Thoracic aorta (tissue), 2 donors: ENCODE data around the gene CNTNAP2. TPM values are rescaled to one million over a fixed set of nuclear protein-coding genes. Genes with fewer than 3 reads are reported as not detected.

Experiments
- ATAC-seq: fragments of 150-250 bp; one replicate; pipeline ENCODE4 v1.8.0; 2017; ENCODE audit warnings: low read depth; ENCODE audit not compliant: insufficient number of reproducible peaks, low FRiP score
- DNase-seq: peaks from one replicate; pipeline ENCODE4 v3.0.0-alpha.2; 2020; ENCODE audit warnings: low spot score
- H3K27ac ChIP-seq, 2 donors: fragments of 200-600 bp; sonication (generic); 1 replicate in 1 of 2; 2 replicates in 1 of 2; pipeline ENCODE4 v1.5.1; 2016; ENCODE audit warnings: mild to moderate bottlenecking in 2 of 2, moderate library complexity in 2 of 2
- H3K27me3 ChIP-seq: fragments of 200-600 bp; sonication (generic); replicated peaks from 2 replicates; pipeline ENCODE4 v1.6.0; 2016; ENCODE audit warnings: mild to moderate bottlenecking; ENCODE audit not compliant: insufficient read depth
- H3K36me3 ChIP-seq: fragments of 200-600 bp; sonication (generic); one replicate; pipeline ENCODE4 v1.5.1; 2016
- H3K4me1 ChIP-seq, 2 donors: fragments of 200-600 bp; sonication (generic); 1 replicate in 1 of 2; 2 replicates in 1 of 2; pipeline versions ENCODE4 v1.5.1 to v1.6.0; 2016; ENCODE audit warnings: low read depth in 2 of 2, mild to moderate bottlenecking in 1 of 2; ENCODE audit not compliant: control insufficient read depth in 1 of 2
- H3K4me3 ChIP-seq: fragments of 200-600 bp; sonication (generic); 2 replicates; pipeline ENCODE4 v1.5.1; 2016; ENCODE audit warnings: mild to moderate bottlenecking
- H3K9me3 ChIP-seq: fragments of 200-600 bp; sonication (generic); 2 replicates; pipeline ENCODE4 v1.5.1; 2016
- total RNA-seq, 2 donors: library from RNA; depleted of rRNA; stranded (reverse); fragments of >200 nt; gene quantifications; one replicate each; pipeline versions ENCODE4 v1.1.0 to v1.2.3, GENCODE V29; 2016
- TF ChIP-seq, protein P1 (sequence below): fragments of 200-600 bp; sonication (generic); IDR thresholded peaks from one replicate; pipeline ENCODE4 v1.5.1; 2019; ENCODE audit warnings: antibody characterized with exemption

The CNTNAP2 gene
- total RNA-seq, 2 donors from 2014 or later, result not detected

DNA sequence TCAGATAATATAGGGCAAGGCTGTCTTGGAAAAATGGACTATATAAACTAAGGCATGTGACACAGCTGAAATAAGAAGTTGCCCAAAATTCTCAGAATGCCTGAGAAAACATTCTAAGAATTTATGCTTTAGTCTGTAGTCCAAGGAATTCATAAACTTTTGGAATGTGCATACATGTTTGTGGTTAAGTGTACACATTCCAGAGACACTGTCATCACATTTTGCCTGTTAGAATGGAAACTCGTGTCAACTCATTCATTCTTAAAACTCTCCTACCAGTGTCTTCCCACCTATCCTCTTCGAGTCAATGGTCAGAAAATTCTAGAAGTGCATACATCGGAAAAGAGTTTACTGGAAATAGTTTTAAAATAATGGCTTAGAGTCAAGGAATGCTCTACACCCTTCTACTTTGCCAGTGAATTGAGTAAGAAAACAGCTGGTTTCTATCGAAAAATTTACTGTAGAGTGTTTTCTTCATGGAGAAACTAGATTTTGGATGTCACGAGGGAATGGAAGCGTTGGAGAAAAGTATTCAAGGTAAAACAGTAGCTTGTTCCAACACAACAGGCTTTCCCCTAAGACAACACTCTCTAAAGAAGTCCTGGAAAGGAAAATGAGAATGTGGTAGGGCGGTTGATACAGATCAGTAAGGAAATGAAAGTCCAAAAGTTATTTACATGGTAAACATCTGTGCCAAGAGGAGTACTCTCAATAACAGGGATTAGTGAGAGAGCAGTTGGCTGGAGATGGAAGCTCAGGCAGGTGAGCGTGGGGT lies 1296.4 kb downstream of the CNTNAP2 start:
- ATAC-seq (no peak), DNase-seq (no peak)
- TF ChIP-seq, protein P1, sequence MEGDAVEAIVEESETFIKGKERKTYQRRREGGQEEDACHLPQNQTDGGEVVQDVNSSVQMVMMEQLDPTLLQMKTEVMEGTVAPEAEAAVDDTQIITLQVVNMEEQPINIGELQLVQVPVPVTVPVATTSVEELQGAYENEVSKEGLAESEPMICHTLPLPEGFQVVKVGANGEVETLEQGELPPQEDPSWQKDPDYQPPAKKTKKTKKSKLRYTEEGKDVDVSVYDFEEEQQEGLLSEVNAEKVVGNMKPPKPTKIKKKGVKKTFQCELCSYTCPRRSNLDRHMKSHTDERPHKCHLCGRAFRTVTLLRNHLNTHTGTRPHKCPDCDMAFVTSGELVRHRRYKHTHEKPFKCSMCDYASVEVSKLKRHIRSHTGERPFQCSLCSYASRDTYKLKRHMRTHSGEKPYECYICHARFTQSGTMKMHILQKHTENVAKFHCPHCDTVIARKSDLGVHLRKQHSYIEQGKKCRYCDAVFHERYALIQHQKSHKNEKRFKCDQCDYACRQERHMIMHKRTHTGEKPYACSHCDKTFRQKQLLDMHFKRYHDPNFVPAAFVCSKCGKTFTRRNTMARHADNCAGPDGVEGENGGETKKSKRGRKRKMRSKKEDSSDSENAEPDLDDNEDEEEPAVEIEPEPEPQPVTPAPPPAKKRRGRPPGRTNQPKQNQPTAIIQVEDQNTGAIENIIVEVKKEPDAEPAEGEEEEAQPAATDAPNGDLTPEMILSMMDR, result no peak
- no peaks in the 10 kb centered on the region for H3K27me3 ChIP-seq
- no peaks in the 10 kb centered on the region for H3K36me3 ChIP-seq
- no peak overlapping the region for H3K27ac ChIP-seq
- H3K9me3 ChIP-seq, result no peaks in the 10 kb centered on the region
- no peaks in the 10 kb centered on the region for H3K4me1 ChIP-seq
- no peak overlapping the region for H3K4me3 ChIP-seq

DNA sequence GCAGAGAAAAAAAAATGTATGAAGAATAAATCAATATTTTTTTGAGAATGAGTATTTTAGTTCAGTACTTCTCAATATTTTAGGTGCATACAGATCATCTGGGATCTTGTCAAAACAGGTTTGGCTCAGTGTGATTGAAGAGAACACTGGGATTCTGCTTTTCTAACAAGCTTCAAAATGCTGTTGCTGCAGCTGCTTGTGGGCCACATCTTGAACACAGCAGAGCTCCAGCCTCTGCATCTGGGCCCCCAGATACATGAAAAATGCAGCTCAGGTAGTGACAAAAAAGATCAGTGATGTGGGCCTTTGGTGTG lies 1296.9 kb downstream of the CNTNAP2 start:
- no peaks in the 10 kb centered on the region for H3K27me3 ChIP-seq
- no peak for DNase-seq
- TF ChIP-seq, protein P1, result no peak

DNA sequence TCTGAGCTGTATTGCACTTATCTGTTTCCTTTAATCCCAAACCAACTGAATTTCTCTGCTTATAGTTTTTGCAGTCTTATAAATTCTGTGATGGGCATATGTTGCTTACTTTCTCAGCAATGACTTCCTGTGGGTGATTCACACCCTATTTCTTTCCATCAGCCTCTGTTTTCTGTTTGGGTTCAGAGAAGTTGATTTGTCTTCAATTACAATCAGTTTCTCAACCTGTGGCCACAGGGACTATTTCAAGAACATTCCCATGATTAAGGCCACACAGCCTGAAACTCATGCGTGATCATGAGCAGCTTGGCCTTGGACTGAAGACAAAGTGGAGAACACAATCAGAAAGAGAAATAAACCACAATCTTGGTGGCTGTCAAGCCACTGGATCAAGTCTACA lies 1299.4 kb downstream of the CNTNAP2 start:
- no peak overlapping the region for H3K27ac ChIP-seq
- no peak for DNase-seq

More for the DNA sequence above, 1296.9 kb downstream of the CNTNAP2 start:
- no peaks in the 10 kb centered on the region for H3K9me3 ChIP-seq
- no peak overlapping the region for H3K4me3 ChIP-seq
- H3K27ac ChIP-seq, result no peak overlapping the region
- H3K36me3 ChIP-seq, result no peaks in the 10 kb centered on the region
- no peak for ATAC-seq
- no peaks in the 10 kb centered on the region for H3K4me1 ChIP-seq

DNA sequence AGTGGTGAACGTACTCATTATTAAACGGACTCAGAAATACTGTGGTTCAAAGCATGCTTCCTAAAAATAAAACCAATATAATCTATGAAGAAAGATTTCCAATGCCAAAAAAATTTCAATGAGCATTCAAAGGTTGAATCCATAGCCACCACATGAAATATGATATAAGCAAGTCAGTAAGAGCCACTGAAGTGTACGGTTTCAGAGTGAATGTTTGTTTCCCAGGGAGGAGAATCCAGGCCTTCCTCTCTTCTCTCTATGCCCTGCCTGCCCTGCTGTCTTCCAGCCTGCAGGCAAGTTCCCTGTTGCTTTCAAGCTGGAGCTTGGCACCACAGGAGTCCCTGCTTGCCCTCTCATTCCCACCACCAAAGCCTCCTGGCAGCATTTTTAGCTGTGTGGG lies 1302.4 kb downstream of the CNTNAP2 start:
- ATAC-seq (no peak), DNase-seq (no peak)
- H3K27me3 ChIP-seq, result no peaks in the 10 kb centered on the region
- H3K4me1 ChIP-seq, result no peaks in the 10 kb centered on the region
- no peak overlapping the region for H3K27ac ChIP-seq
- H3K36me3 ChIP-seq, result no peaks in the 10 kb centered on the region
- H3K4me3 ChIP-seq, result no peak overlapping the region
- TF ChIP-seq, protein P1, result no peak
- no peaks in the 10 kb centered on the region for H3K9me3 ChIP-seq

More for the DNA sequence above, 1299.4 kb downstream of the CNTNAP2 start:
- Histone ChIP-seq H3K4me3 (no peak overlapping the region), H3K36me3 (no peaks in the 10 kb centered on the region), H3K4me1 (no peaks in the 10 kb centered on the region), H3K27me3 (no peaks in the 10 kb centered on the region), H3K9me3 (no peaks in the 10 kb centered on the region)
- ATAC-seq, result no peak
- TF ChIP-seq, protein P1, result no peak

DNA sequence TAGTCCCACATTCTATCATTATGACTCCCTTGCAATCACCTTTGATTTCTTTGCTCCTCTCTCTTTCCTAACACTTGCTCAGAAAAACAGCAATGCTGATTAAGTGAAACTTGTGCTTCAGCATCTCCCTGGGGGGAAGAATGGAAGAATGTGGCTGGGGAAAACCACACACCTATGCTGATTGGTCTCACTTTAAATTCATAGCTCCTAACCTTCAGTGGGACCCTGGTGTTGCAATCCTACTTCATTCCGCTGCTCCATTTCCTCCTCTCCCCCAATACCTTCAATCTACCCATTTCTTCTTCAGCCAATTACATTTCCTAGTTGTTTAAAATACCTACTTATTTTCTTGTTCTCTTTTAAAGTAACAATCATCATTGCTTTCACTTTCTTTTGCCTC lies 1307.3 kb downstream of the CNTNAP2 start:
- no peak for ATAC-seq
- TF ChIP-seq, protein P1, result no peak
- no peak overlapping the region for H3K27ac ChIP-seq

More for the DNA sequence above, 1307.3 kb downstream of the CNTNAP2 start:
- Histone ChIP-seq H3K27me3 (no peaks in the 10 kb centered on the region), H3K36me3 (no peaks in the 10 kb centered on the region), H3K4me1 (no peaks in the 10 kb centered on the region), H3K9me3 (no peaks in the 10 kb centered on the region), H3K4me3 (no peak overlapping the region)
- no peak for DNase-seq
